SK-N-SH (cell line): ENCODE data around the gene EYA2. TPM values are rescaled to one million over a fixed set of nuclear protein-coding genes. Genes with fewer than 3 reads are reported as not detected.
"Not testable (repeated sequence)": the region's sequence is repeated elsewhere in the genome, so short reads cannot be mapped to it uniquely, and the experiment has no call there.

Experiments used
- CTCF ChIA-PET: fragments of 300-600, 350-600 bp; formaldehyde crosslinking; extraction: SDS; loops from one replicate; lab custom pipeline; 2021; lab: Yijun Ruan, JAX
- POLR2A ChIA-PET: fragments of 350-600 bp; sonication (Branson Sonifier 250); formaldehyde crosslinking; extraction: SDS; loops from one replicate; lab custom pipeline; 2020; ENCODE audit warnings: antibody characterized with exemption, inconsistent platforms; lab: Yijun Ruan, JAX
- DNase-seq: peaks from one replicate; pipeline ENCODE4 v3.0.0; 2012
- H2AFZ ChIP-seq: fragments of 200-600 bp; sonication (generic); 2 replicates; pipeline ENCODE4 v1.8.1; 2016; ENCODE audit warnings: antibody characterized with exemption, mild to moderate bottlenecking, low read depth
- H3F3A ChIP-seq: fragments of 200-600 bp; sonication (generic); replicated peaks from 2 replicates; pipeline ENCODE3; 2016; ENCODE audit warnings: antibody characterized with exemption, mild to moderate bottlenecking; ENCODE audit not compliant: insufficient read depth
- H3K27ac ChIP-seq, 2 experiments: fragments of 200-500 bp in 1 of 2; fragments of 200-600 bp in 1 of 2; sonication (Bioruptor generic) in 1 of 2; sonication (generic), shearing (Covaris generic) in 1 of 2; 2 replicates each; pipeline versions ENCODE4 v1.5.1 to v1.6.1; 2014 to 2016; ENCODE audit warnings: low read depth in 2 of 2, inconsistent platforms in 1 of 2, low read length in 1 of 2, mild to moderate bottlenecking in 1 of 2, mixed read lengths in 1 of 2
- H3K27me3 ChIP-seq: fragments of 200-600 bp; sonication (generic), shearing (Covaris generic); 2 replicates; pipeline ENCODE4 v1.6.1; 2016; ENCODE audit warnings: mixed run types; ENCODE audit not compliant: insufficient read depth
- H3K36me3 ChIP-seq, 2 experiments: fragments of 200-500 bp in 1 of 2; fragments of 200-600 bp in 1 of 2; sonication (Bioruptor generic) in 1 of 2; sonication (generic) in 1 of 2; replicated peaks in 1 of 2; 2 replicates each; pipeline versions ENCODE3 to v1.5.1; 2014 to 2016; ENCODE audit warnings: low read length in 1 of 2, mild to moderate bottlenecking in 1 of 2; ENCODE audit not compliant: insufficient read depth in 2 of 2, control insufficient read depth in 1 of 2
- H3K4me1 ChIP-seq, 2 experiments: fragments of 200-500 bp in 1 of 2; fragments of 200-600 bp in 1 of 2; sonication (Bioruptor generic) in 1 of 2; sonication (generic), shearing (Covaris generic) in 1 of 2; 2 replicates each; pipeline versions ENCODE4 v1.5.1 to v1.6.1; 2014 to 2016; ENCODE audit warnings: low read depth in 1 of 2, low read length in 1 of 2, mixed run types in 1 of 2; ENCODE audit not compliant: insufficient read depth in 2 of 2, control insufficient read depth in 1 of 2
- H3K4me2 ChIP-seq: fragments of 200-600 bp; sonication (generic), shearing (Covaris generic); 2 replicates; pipeline ENCODE4 v1.6.1; 2017; ENCODE audit warnings: mixed run types
- H3K4me3 ChIP-seq, 2 experiments: fragments of 200-500 bp in 1 of 2; fragments of 200-600 bp in 1 of 2; sonication (Bioruptor generic) in 1 of 2; sonication (generic), shearing (Covaris generic) in 1 of 2; 2 replicates each; pipeline versions ENCODE4 v1.5.1 to v1.8.1; 2014 to 2016; ENCODE audit warnings: low read depth in 2 of 2, inconsistent platforms in 1 of 2, low read length in 1 of 2, mild to moderate bottlenecking in 1 of 2, mixed read lengths in 1 of 2, moderate library complexity in 1 of 2
- H3K79me2 ChIP-seq: fragments of 200-600 bp; sonication (generic); 2 replicates; pipeline ENCODE4 v1.8.1; 2017; ENCODE audit warnings: mild to moderate bottlenecking; ENCODE audit not compliant: insufficient read depth
- H3K9ac ChIP-seq: fragments of 200-600 bp; sonication (generic); 2 replicates; pipeline ENCODE4 v1.6.1; 2017; ENCODE audit warnings: mixed run types
- H3K9me2 ChIP-seq: fragments of 200-600 bp; sonication (generic); 2 replicates; pipeline ENCODE4 v1.6.1; 2017; ENCODE audit warnings: mixed run types
- H3K9me3 ChIP-seq: fragments of 200-600 bp; sonication (generic); 2 replicates; pipeline ENCODE4 v1.6.1; 2017; ENCODE audit warnings: mixed run types, mild to moderate bottlenecking, moderate library complexity
- H4K20me1 ChIP-seq: fragments of 200-600 bp; sonication (generic); 2 replicates; pipeline ENCODE4 v1.6.1; 2017; ENCODE audit warnings: mild to moderate bottlenecking, mixed run types; ENCODE audit not compliant: insufficient read depth
- EZH2phosphoT487 ChIP-seq: fragments of 200-600 bp; sonication (generic); IDR thresholded peaks from 2 replicates; pipeline ENCODE4 v1.6.1; 2017; ENCODE audit warnings: low read depth, mixed run types, mild to moderate bottlenecking, antibody characterized with exemption, moderate library complexity, borderline replicate concordance
- FOXJ3 ChIP-seq: sonication (generic); formaldehyde crosslinking; IDR thresholded peaks from 2 replicates; pipeline ENCODE4 v1.5.1; 2020; ENCODE audit warnings: mild to moderate bottlenecking, missing genetic modification reagents
- GABPA ChIP-seq: IDR thresholded peaks from 2 replicates; pipeline ENCODE4 v1.4.0; 2012; ENCODE audit warnings: low read depth, mild to moderate bottlenecking
- GATA2 ChIP-seq: sonication (generic); formaldehyde crosslinking; IDR thresholded peaks from 2 replicates; pipeline ENCODE4 v1.5.0; 2020; ENCODE audit warnings: mild to moderate bottlenecking, missing genetic modification reagents
- POLR2AphosphoS5 ChIP-seq: IDR thresholded peaks from 2 replicates; pipeline ENCODE4 v1.6.1; 2012; ENCODE audit warnings: low read depth, low read length
- RCOR1 ChIP-seq: fragments of 150-350 bp; IDR thresholded peaks from 2 replicates; pipeline ENCODE4 v1.6.1; 2017; ENCODE audit warnings: antibody characterized with exemption, low read length
- RFX5 ChIP-seq: IDR thresholded peaks from 2 replicates; pipeline ENCODE4 v1.6.1; 2012; ENCODE audit warnings: mild to moderate bottlenecking, improper control_type of control experiment, low read length
- SIN3A ChIP-seq: IDR thresholded peaks from 2 replicates; pipeline ENCODE4 v1.6.1; 2012; ENCODE audit warnings: low read depth, mild to moderate bottlenecking, low read length, moderate library complexity, borderline replicate concordance
- TEAD4 ChIP-seq: IDR thresholded peaks from 2 replicates; pipeline ENCODE4 v1.4.0; 2012; ENCODE audit warnings: mild to moderate bottlenecking, borderline replicate concordance; ENCODE audit not compliant: insufficient read depth
- YY1 ChIP-seq: IDR thresholded peaks from 2 replicates; pipeline ENCODE4 v1.4.0; 2012; ENCODE audit warnings: low read depth, mild to moderate bottlenecking
- WGBS: methylation state at CpG from one replicate; pipeline ENCODE4 v1.1.6; 2017; ENCODE audit warnings: low lambda C conversion rate; 5-methylcytosine and 5-hydroxymethylcytosine counted together
- polyA plus RNA-seq, 3 experiments: library from polyadenylated mRNA; depleted of rRNA; stranded (reverse); fragments of >200 nt; gene quantifications; 2 replicates each; pipeline ENCODE4 v1.2.3, GENCODE V29; 2012
- TF ChIP-seq, protein P1 (sequence below): IDR thresholded peaks from 2 replicates; pipeline ENCODE4; 2012
- TF ChIP-seq, protein P2 (sequence below): IDR thresholded peaks from 2 replicates; pipeline ENCODE4 v1.4.0; 2012; ENCODE audit warnings: low read depth, borderline replicate concordance

The EYA2 gene
- polyA plus RNA-seq, 1 of the 3 experiments (the other 2 are of a cell fraction), result 0.05 TPM

DNA sequence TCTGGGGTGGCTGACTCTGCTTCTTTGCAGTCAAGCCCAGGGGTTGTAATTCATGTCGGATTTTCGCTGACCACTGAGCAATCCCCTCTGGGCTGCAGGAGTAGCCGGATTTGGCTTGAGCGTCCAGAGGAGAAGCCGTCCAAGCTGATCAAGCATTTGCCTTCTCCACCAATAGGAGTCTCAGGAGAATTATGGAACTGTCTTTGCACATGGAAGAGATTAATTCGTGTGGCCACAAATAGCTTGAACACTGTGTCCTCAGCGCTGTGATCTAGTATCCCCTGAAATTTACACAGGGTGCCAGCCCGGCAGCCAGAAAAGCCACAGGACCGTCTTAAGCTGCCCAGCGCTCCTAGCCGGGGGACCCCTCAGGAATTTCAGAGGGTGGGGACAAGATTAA is 37.1 kb downstream of the EYA2 start:
- 66% methylated on average over 10 of the region's 11 CpGs for WGBS

DNA sequence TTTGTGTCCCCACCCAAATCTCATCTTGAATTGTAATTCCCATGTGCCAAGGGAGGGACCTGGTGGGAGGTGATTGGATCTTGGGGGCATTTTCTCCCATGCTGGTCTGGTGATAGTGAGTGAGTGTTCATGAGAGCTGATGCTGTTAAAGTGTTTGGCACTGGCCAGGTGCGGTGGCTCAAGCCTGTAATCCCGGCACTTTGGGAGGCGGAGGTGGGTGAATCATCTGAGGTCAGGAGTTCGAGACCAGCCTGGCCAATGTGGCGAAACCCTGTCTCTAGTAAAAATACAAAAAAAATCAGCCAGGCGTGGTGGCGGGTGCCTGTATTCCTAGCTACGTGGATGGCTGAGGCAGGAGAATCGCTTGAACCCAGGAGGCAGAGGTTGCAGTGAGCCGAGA is 37.8 kb downstream of the EYA2 start:
- H3K9me3 ChIP-seq, H3K4me1 ChIP-seq, DNase-seq, H3K4me2 ChIP-seq, H3F3A ChIP-seq, H3K9ac ChIP-seq, H3K9me2 ChIP-seq, H4K20me1 ChIP-seq, H3K27me3 ChIP-seq, POLR2A ChIA-PET, H2AFZ ChIP-seq, H3K36me3 ChIP-seq, H3K27ac ChIP-seq, H3K79me2 ChIP-seq, H3K4me3 ChIP-seq: not testable (repeated sequence)
- 71% methylated on average over 10 of the region's 10 CpGs for WGBS
- CTCF ChIA-PET, result interaction anchor here (2.1 kb wide), 1 partner anchor 17 kb away, joined by 7 read pairs; no protein-coding TSS in a partner anchor

More for the DNA sequence above, 37.1 kb downstream of the EYA2 start:
- H3F3A ChIP-seq, result no peaks in the 10 kb centered on the region
- H3K4me2 ChIP-seq, result no peak overlapping the region
- no peak overlapping the region for H2AFZ ChIP-seq
- no peak for TF ChIP-seq GATA2 (CRISPR knock-in tag)
- no peak for TF ChIP-seq YY1
- TF ChIP-seq SIN3A, result no peak
- TF ChIP-seq, all 33 proteins: peak for 0
- no peaks in the 10 kb centered on the region for H4K20me1 ChIP-seq
- ChIA-PET CTCF (interaction anchor here (0.8 to 2.1 kb wide), 2 partner anchors 18 to 173 kb away, joined by 3 to 7 read pairs; no protein-coding TSS in a partner anchor), POLR2A (no interaction called here)
- DNase-seq, result no peak
- no peaks in the 10 kb centered on the region for H3K36me3 ChIP-seq
- no peak overlapping the region for H3K4me3 ChIP-seq
- H3K9me2 ChIP-seq, result no peaks in the 10 kb centered on the region
- no peaks in the 10 kb centered on the region for H3K9me3 ChIP-seq
- peaks cover 0 to 5% of the 10 kb centered on the region in 2 experiments; a peak in 1 of 4 replicates for H3K4me1 ChIP-seq
- H3K27me3 ChIP-seq, result no peaks in the 10 kb centered on the region; the same call in 1 of the 2 replicates
- H3K79me2 ChIP-seq, result no peaks in the 10 kb centered on the region
- H3K27ac ChIP-seq, result no peak overlapping the region
- H3K9ac ChIP-seq, result no peak overlapping the region

DNA sequence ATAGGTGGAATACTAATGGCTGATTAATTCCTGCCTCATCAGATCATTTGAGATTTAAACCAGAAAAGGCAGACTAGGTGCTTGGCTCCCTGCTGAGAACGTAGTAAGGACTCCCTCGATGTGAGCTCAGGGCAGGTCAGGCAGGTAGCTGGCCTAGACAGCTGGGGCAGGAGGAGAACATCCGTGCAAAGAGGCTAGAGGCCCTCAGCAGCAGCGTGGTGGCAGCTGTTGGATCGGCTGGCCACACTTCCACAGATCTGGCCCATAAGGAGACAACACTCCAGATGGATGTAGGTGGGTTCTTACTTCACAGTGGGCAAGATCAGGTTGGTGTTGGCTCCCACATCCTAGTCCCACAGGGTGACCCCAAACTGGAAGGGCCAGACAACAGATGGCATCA is 38.5 kb downstream of the EYA2 start:
- Histone ChIP-seq H4K20me1 (no peaks in the 10 kb centered on the region), H3K27me3 (no peaks in the 10 kb centered on the region; the same call in 1 of the 2 replicates), H3K27ac (no peak overlapping the region), H3K9me3 (no peaks in the 10 kb centered on the region), H3K4me3 (no peak overlapping the region), H3K79me2 (no peaks in the 10 kb centered on the region), H3F3A (no peaks in the 10 kb centered on the region), H3K4me2 (no peak overlapping the region), H3K4me1 (peaks cover 0 to 5% of the 10 kb centered on the region in 2 experiments; a peak in 1 of 4 replicates), H3K9me2 (no peaks in the 10 kb centered on the region), H2AFZ (no peak overlapping the region), H3K9ac (no peak overlapping the region), H3K36me3 (no peaks in the 10 kb centered on the region)
- no peak for DNase-seq
- ChIA-PET CTCF (interaction anchor here (2.1 kb wide), 1 partner anchor 16 kb away, joined by 7 read pairs; no protein-coding TSS in a partner anchor), POLR2A (no interaction called here)
- TF ChIP-seq, protein P1, sequence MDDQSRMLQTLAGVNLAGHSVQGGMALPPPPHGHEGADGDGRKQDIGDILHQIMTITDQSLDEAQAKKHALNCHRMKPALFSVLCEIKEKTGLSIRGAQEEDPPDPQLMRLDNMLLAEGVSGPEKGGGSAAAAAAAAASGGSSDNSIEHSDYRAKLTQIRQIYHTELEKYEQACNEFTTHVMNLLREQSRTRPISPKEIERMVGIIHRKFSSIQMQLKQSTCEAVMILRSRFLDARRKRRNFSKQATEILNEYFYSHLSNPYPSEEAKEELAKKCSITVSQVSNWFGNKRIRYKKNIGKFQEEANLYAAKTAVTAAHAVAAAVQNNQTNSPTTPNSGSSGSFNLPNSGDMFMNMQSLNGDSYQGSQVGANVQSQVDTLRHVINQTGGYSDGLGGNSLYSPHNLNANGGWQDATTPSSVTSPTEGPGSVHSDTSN, result no peak
- no peak for TF ChIP-seq FOXJ3 (CRISPR knock-in tag)
- no peak for TF ChIP-seq GABPA
- TF ChIP-seq, protein P2, sequence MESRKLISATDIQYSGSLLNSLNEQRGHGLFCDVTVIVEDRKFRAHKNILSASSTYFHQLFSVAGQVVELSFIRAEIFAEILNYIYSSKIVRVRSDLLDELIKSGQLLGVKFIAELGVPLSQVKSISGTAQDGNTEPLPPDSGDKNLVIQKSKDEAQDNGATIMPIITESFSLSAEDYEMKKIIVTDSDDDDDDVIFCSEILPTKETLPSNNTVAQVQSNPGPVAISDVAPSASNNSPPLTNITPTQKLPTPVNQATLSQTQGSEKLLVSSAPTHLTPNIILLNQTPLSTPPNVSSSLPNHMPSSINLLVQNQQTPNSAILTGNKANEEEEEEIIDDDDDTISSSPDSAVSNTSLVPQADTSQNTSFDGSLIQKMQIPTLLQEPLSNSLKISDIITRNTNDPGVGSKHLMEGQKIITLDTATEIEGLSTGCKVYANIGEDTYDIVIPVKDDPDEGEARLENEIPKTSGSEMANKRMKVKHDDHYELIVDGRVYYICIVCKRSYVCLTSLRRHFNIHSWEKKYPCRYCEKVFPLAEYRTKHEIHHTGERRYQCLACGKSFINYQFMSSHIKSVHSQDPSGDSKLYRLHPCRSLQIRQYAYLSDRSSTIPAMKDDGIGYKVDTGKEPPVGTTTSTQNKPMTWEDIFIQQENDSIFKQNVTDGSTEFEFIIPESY, result no peak
- no peak for TF ChIP-seq GATA2 (CRISPR knock-in tag)
- no peak for TF ChIP-seq EZH2phosphoT487
- no peak for TF ChIP-seq RCOR1
- no peak for TF ChIP-seq RFX5
- TF ChIP-seq POLR2AphosphoS5, result no peak
- TF ChIP-seq TEAD4, result no peak
- whole genome bisulfite sequencing, result 17% methylated on average over 2 of the region's 5 CpGs
